Astrocyte of the spinal cord (primary cell): Measurements from ENCODE around the gene MPC1.

ENCODE experiments used
- DNase-seq: peaks from one replicate; pipeline ENCODE4 v3.0.0; 2011; ENCODE audit warnings: low read depth, low spot score
- H3K4me3 ChIP-seq: 2 replicates; pipeline ENCODE4 v1.5.1; 2011; ENCODE audit warnings: low read depth, mild to moderate bottlenecking, low read length, moderate library complexity
- CTCF ChIP-seq: IDR thresholded peaks from 2 replicates; pipeline ENCODE4 v1.5.1; 2012; ENCODE audit warnings: low read depth, mild to moderate bottlenecking, low read length, inconsistent platforms
- in situ Hi-C: cut with HindIII; loops from 2 replicates; pipeline ENCODE4 v1.10.0; 2017; ENCODE audit warnings: low sequenced_read_pairs

The MPC1 gene

GRCh38 chr6:166415306-166415705 lies 32.6 kb upstream of the MPC1 start:
- no peak for TF ChIP-seq CTCF
- no peak overlapping the region for H3K4me3 ChIP-seq
- in situ Hi-C loops, result no loop called here
- no peak for DNase-seq

GRCh38 chr6:166413491-166413951 lies 30.8 kb upstream of the MPC1 start:
- no peak overlapping the region for H3K4me3 ChIP-seq
- no peak for TF ChIP-seq CTCF
- no peak for DNase-seq
- in situ Hi-C loops, result no loop called here

- TF ChIP-seq CTCF, result no peak
- DNase-seq, result no peak
- no peak overlapping the region for H3K4me3 ChIP-seq
- in situ Hi-C loops, result no loop called here
Observed at GRCh38 chr6:166412911-166413384, 30.2 kb upstream of the MPC1 start.

GRCh38 chr6:166412156-166412910 lies 29.6 kb upstream of the MPC1 start:
- no peak for DNase-seq
- in situ Hi-C loops, result no loop called here
- TF ChIP-seq CTCF, result no peak
- no peak overlapping the region for H3K4me3 ChIP-seq

- no peak for DNase-seq
- no peak for TF ChIP-seq CTCF
- in situ Hi-C loops, result no loop called here
- no peak overlapping the region for H3K4me3 ChIP-seq
Observed at GRCh38 chr6:166411721-166412151, 29.0 kb upstream of the MPC1 start.

- in situ Hi-C loops, result no loop called here
- TF ChIP-seq CTCF, result no peak
- H3K4me3 ChIP-seq, result no peak overlapping the region
- no peak for DNase-seq
Observed at GRCh38 chr6:166411271-166411670, 28.5 kb upstream of the MPC1 start.
